Activated T-cell treated with anti-CD3 and anti-CD28 coated beads for 1 hour (primary cell): ENCODE measurements around the gene HEATR5B.
"Not testable (repeated sequence)": the region's sequence is repeated elsewhere in the genome, so short reads cannot be mapped to it uniquely, and the experiment has no call there.

Experiments
- DNase-seq: peaks from one replicate; pipeline ENCODE4 v3.0.0-alpha.2; 2020; ENCODE audit warnings: low read depth

Gene HEATR5B

DNA sequence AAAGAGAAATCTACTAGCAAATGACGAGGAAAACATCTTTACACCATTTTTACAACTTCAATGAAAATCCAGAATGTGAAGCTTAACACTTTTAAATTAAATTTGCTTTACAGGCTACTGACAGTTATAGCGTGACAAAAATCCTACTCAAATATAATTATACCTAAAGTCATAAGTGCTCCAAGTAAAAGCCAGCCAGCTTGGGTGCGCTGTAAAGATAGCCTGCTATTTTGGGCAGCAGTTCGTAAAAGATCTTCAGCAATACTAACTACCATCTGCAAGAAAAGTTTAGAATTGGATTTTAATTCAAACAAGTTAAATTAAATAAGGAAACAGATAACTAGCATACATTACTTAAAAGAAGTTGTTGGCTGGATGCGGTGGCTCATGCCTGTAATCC, 22.4 kb downstream of the HEATR5B start:
- DNase-seq = no peak

DNA sequence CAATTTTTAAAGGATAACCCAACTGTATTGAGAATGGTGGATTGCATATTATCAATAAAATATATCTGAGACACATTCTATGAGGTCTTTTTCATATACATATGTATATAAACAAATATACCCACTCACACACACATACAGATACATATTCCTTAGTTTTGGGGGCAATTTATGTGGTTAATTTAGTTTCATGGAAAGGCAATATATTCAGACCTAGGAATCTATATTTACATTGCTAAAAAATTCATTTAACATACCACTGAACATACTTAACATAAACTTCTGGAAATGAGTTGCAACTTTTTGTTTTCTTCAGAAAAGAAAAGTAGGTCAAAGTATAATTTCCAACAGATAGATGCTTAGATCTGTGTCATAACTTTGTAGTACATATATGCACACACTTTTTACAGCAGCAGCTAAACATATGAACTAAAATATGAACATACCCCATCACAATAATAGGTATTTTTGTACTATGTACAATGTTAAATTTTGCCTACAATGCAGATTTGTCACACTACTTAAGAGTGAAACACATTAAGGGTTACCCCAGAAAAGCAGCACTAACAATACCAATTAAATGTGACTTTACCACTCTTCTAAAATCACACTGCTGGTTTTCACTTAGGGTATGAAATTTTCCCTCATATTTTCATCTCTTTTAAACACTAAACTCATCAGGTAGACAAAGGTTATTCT, 23.0 kb downstream of the HEATR5B start:
- DNase-seq = no peak

GRCh38 chr2:37060446-37060845, 23.7 kb downstream of the HEATR5B start:
- DNase-seq = no peak

DNA sequence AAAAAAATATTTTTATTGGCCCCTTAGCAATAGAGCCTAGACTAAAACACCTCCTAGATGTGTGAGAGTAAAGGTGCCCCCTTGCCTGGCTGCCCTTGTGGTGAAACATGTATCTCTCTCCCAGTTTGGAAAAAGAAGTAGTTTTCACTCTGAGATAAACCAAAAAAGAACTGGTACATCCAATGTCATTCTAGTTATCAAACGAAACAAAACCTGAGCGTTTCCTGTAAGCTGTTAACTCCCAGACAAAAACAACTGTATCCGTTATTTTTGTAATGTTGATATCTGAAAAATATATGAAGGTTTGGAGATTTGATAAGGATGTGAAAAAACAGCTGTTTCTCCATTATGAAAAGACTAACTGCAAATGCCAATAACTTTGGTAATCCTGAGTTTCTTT, 24.3 kb downstream of the HEATR5B start:
- no peak for DNase-seq

DNA sequence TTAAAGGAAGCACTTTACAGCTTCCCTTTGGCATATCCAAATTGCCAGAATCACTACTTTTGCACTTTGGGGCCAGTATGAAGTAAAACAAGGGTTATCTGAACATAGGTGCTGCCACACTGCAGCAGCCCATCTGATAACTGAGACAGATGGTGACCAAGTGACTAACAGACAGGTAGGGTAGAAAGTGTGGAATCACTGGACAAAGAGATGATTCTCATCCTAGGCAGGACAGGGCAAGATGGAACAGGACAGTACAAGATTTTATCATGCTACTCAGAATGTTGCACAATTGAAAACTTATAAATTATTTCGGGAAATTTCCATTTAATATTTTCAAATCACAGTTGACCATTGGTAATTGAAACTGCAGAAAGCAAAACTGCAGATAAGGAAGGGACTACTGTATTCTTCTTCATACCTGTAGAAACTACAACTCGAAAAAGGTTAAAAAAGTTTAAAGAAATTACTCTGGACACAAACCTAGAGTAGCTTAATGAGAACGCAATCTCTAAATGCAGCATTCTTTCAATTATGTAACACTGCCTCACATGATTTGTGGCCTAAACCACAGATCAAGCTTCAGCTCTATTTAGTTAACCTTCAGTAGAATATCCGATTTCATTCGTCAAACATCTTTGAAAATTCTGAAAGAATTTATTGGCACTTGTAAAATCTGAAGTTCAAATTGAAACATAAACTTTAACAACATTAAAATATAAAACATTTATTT, 31.4 kb downstream of the HEATR5B start:
- no peak for DNase-seq

DNA sequence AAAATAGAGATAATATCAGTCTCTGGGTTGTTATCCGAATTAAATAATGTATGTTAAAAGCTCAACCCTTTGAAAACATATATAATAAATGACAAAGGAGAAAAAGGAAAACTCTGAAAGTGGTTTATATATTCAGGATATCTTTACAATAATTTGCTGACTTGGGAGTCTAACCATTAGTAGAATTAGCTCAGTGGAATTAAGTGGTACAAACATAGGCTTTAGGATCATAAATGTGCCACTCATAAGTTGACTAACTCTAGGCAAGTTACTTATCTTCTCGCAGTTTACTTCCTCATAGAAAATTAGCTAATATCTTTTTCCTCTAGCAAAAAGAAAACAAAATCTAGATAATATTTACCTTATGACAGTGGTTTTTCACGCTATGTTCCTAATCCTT, 44.6 kb downstream of the HEATR5B start:
- DNase-seq = no peak

DNA sequence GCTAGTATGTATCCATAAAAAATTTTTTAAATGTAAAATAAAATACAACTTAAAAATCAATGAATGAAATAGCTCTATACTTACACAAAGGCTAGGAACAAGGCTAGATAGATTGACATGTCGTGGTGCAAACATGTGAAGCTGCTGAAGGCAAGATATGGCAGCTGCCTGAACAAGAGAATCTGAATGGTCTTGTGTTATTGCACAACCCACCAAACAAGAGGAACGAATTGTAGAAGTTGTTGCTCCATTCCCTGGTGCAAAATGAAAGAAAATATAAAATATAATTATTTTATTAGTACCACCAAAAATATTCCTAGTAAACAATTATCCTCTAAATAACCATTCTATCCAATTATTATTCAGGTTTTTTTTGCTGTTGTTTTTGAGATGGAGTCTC, 46.4 kb downstream of the HEATR5B start:
- no peak for DNase-seq

GRCh38 chr2:37029758-37030157, 54.4 kb downstream of the HEATR5B start:
- no peak for DNase-seq

DNA sequence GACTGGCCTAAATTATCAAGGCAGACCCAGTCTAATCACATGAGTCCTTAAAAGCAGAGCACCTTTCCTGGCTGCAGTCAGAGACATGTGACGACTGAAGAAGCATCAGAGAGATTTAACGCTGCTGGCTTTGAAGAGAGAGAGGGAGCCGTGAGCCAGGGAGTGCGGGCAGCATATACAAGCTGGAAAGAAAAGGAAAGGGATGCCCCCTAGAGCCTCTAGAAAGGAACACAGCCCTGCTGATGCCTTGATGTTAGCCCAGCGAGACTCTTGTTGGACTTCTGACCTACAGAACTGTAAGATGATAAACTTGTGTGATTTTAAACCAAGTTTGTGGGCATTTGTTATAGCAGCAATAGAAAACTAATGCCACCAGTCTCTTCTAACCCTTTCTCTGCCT, 58.1 kb downstream of the HEATR5B start:
- DNase-seq = no peak

DNA sequence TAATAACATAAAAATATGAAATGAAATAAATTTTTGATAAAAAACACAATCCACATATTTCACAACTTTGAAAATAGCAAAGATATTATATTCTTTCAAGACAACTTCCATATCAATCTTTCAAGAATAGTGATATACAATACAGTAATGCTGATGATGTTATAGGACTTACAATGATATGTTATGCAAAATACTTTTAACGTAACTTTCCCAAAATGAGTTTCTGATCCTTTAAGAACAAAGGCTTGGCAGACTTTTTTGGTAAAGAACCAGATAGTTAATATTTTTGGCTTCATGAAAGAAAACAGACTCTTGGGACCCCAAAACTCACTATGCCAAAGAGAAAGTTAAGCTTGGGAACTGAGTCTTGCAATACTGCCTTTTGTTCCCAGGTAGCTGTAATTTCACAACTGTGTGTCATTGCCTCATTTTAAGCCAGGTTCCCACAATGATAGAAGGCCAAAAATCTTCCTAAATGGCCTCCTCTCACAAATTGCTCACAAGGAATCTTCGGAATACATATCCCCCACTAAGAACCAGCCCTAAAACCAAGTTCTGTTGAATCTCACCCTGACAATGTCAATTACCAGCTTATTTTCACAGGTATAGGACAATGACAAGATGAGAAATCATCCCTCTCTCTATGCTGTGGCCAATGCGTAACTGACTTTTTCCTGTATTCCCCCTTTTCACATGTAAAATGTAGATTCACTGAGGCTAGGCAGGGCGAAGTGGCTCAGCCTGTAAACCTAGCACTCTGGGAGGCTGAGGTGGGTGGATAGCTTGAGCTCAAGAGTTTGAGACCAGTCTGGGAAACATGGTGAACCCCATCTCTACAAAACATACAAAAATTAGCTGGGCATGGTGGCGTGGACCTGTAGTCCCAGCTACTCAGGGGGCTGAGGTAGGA, 63.0 kb downstream of the HEATR5B start:
- DNase-seq = no peak

GRCh38 chr2:37020212-37020886, 63.8 kb downstream of the HEATR5B start:
- no peak for DNase-seq

DNA sequence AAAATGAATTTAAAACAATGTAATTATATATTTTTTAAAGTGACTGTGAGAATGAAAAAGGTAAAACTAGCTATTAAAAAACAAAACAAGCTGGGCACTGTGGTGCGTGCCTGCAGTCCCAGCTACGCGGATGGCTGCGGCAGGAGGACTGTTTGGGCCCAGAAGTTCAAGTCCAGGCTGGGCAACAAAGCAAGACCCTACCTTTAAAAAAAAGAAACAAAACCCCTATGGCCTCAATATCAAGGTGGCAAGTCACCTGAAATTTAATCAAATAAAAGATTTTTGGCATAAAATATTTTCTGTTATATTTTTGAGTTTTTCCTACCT, 70.9 kb downstream of the HEATR5B start:
- no peak for DNase-seq

DNA sequence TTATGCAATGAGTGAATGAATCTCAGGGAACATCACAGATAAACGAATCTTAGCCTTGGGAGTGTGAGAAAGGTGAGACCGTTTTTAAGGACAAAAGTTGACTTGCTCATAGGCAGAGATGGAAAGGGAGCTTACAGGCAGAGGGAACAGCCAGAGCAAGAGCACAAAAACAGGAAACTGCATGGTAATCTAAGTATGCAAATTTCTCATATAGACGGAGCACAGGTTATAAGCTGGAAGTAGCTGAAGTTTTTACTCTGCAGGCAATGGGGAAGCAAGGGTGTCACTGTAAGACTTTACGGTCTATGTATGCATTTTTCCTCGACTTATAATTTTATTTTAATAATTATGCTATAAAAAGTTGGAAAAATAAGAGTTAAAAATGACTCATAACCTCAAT, 73.0 kb downstream of the HEATR5B start:
- DNase-seq = no peak

DNA sequence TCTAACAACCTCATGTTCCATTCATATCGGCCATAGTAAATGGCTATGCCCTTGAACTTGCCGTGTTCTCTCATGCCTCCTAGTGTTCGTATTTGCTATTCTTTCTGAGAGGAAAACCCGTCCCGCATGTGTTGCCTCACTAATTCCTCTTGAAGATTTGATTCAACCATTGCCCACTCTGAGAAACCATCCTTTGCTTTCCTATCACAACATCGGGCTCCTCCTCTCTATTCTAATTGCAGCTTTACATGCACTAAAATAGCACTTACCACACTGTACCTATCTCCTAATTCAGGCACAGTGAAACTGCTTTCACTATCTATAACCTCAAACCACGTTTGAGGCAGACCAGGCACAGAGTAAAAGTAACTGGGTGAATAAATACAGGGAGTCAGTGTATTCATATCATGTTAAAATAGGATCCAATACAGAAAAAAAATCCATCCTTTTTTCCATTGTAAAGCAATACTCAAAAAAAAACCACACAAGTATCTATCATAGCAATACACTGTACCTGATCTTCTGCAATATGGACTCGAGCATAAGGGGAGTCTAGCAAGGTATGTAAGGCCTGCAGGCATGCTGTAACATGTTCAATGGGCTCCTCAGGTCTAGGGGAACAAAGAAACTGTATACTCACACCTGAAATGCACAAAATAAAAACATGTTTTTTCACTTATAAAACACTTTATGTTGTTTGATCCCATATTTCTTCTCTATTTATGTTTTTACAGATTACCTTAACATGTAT, 78.9 kb downstream of the HEATR5B start:
- no peak for DNase-seq

DNA sequence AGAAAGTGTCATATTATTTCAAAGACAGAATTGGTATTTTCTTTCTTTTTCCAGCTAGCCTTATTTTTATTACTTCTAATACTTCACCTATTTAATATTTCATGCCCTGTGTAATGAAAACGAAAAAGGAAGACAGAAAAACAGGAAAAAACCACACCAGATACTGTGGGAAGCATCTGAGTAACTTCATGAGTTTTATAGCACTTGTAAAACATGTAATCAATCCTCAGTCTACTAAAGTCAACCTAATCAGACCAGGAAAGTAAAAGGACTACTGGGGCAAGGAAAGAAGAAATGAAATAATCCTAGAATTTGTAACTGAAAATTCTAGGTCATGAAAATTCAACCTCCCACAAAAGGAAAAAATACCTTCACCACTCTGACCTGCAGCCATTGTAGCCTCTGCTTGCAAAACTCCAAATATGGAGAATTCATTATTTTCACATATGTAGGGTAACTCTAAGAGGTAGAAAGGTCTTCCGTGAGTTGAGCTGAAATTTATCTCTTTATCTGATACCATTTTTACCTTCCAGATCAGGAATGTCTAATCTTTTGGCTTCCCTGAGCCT, 83.1 kb downstream of the HEATR5B start:
- DNase-seq = no peak

DNA sequence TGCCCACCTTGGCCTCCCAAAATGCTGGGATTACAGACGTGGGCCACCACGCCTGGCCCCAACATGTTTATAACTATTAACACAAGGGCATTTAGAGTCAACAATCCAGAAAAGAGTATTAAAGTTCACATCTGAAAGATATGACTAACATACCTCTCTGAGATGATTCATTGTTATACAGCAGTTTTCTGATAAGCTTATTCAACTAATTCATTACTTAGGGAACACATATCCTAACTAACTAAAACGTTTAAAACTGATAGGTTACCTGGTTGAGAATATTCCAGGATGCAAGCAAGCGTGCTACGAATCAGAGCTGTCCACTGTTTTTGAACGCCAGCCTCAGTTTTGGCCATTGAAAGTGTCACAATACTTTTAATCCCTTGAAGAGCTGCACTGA, 83.9 kb downstream of the HEATR5B start:
- DNase-seq = no peak

- DNase-seq = not testable (repeated sequence)
Measured at GRCh38 chr2:36999416-36999815, 84.8 kb downstream of the HEATR5B start.

GRCh38 chr2:36993841-36994620, 90.1 kb downstream of the HEATR5B start:
- DNase-seq = no peak

- no peak for DNase-seq
Measured at GRCh38 chr2:36988008-36988407, 96.2 kb downstream of the HEATR5B start.

- DNase-seq = no peak
Measured at GRCh38 chr2:36982467-36982866, 101.7 kb downstream of the HEATR5B start.
